ENCODE results near the gene ATF7IP2.
"Not testable (repeated sequence)": the region's sequence is repeated elsewhere in the genome, so short reads cannot be mapped to it uniquely, and the experiment has no call there.

ATF7IP2 gene

GRCh38 chr16:10465821-10466220 lies 80.0 kb downstream of the ATF7IP2 start:
- no peak for DNase-seq

GRCh38 chr16:10466313-10466712 lies 80.5 kb downstream of the ATF7IP2 start:
- DNase-seq: no peak

- no peak for DNase-seq
These were observed 81.0 kb downstream of the ATF7IP2 start for GRCh38 chr16:10466861-10467260.

GRCh38 chr16:10476636-10477035 lies 90.8 kb downstream of the ATF7IP2 start:
- DNase-seq: not testable (repeated sequence)

GRCh38 chr16:10480151-10480550 lies 94.3 kb downstream of the ATF7IP2 start:
- no peak for DNase-seq

GRCh38 chr16:10485159-10485558 lies 99.3 kb downstream of the ATF7IP2 start:
- no peak for DNase-seq

GRCh38 chr16:10485698-10486382 lies 100.0 kb downstream of the ATF7IP2 start:
- no peak for DNase-seq

- DNase-seq: no peak
These were observed 104.3 kb downstream of the ATF7IP2 start for GRCh38 chr16:10490141-10490540.

GRCh38 chr16:10493276-10493675 lies 107.4 kb downstream of the ATF7IP2 start:
- no peak for DNase-seq

GRCh38 chr16:10494343-10495030 lies 108.6 kb downstream of the ATF7IP2 start:
- no peak for DNase-seq

GRCh38 chr16:10495031-10495345 lies 109.1 kb downstream of the ATF7IP2 start:
- DNase-seq: no peak

GRCh38 chr16:10497132-10498101 lies 111.6 kb downstream of the ATF7IP2 start:
- no peak for DNase-seq

- no peak for DNase-seq
These were observed 114.7 kb downstream of the ATF7IP2 start for GRCh38 chr16:10500582-10500981.

GRCh38 chr16:10501016-10501607 lies 115.3 kb downstream of the ATF7IP2 start:
- DNase-seq: no peak

GRCh38 chr16:10502776-10503175 lies 116.9 kb downstream of the ATF7IP2 start:
- no peak for DNase-seq

GRCh38 chr16:10504404-10504885 lies 118.6 kb downstream of the ATF7IP2 start:
- no peak for DNase-seq

GRCh38 chr16:10505286-10505685 lies 119.4 kb downstream of the ATF7IP2 start:
- DNase-seq: not testable (repeated sequence)

- DNase-seq: peak; percentile 11 to 41 (median 26)
These were observed 123.7 kb downstream of the ATF7IP2 start for GRCh38 chr16:10509534-10510025.

- DNase-seq: no peak
These were observed 124.4 kb downstream of the ATF7IP2 start for GRCh38 chr16:10510279-10510678.

GRCh38 chr16:10511829-10512228 lies 126.0 kb downstream of the ATF7IP2 start:
- no peak for DNase-seq

- peak in 2 of 4 experiments; percentile 6 to 9 for DNase-seq
These were observed 128.7 kb downstream of the ATF7IP2 start for GRCh38 chr16:10514369-10515055.

GRCh38 chr16:10517868-10518267 lies 132.0 kb downstream of the ATF7IP2 start:
- DNase-seq: no peak
